ENCODE results near the gene TSPOAP1.

TSPOAP1 gene

DNA sequence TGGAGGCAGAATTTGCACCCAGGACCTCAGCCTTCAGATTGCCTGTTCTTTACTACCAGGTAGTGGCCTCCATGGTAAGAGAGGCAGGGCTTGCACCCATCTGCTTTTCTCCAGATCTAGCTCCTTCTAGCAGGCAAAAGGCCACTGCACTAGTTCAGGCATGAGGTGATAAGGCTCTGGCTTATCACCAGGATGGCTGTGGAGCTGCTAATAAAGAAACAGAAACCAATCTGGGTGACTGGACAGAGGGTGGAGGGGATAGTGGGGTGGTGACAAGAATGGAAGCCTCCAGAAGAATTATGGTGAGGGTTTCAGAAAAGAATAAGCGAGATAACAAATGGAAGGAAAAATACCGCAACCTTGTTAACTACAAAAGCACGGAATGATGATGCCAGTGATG is 38.9 kb upstream of the TSPOAP1 start:
- TF ChIP-seq, protein P1, sequence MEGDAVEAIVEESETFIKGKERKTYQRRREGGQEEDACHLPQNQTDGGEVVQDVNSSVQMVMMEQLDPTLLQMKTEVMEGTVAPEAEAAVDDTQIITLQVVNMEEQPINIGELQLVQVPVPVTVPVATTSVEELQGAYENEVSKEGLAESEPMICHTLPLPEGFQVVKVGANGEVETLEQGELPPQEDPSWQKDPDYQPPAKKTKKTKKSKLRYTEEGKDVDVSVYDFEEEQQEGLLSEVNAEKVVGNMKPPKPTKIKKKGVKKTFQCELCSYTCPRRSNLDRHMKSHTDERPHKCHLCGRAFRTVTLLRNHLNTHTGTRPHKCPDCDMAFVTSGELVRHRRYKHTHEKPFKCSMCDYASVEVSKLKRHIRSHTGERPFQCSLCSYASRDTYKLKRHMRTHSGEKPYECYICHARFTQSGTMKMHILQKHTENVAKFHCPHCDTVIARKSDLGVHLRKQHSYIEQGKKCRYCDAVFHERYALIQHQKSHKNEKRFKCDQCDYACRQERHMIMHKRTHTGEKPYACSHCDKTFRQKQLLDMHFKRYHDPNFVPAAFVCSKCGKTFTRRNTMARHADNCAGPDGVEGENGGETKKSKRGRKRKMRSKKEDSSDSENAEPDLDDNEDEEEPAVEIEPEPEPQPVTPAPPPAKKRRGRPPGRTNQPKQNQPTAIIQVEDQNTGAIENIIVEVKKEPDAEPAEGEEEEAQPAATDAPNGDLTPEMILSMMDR (conservative IDR thresholded peaks at IDR 0.05; ENCODE audit: low read depth, low read length): no peak
- H3K4me3 ChIP-seq (ENCODE audit: low read depth, low read length): no peak overlapping the region
- no peak for DNase-seq (ENCODE audit: low read depth)

DNA sequence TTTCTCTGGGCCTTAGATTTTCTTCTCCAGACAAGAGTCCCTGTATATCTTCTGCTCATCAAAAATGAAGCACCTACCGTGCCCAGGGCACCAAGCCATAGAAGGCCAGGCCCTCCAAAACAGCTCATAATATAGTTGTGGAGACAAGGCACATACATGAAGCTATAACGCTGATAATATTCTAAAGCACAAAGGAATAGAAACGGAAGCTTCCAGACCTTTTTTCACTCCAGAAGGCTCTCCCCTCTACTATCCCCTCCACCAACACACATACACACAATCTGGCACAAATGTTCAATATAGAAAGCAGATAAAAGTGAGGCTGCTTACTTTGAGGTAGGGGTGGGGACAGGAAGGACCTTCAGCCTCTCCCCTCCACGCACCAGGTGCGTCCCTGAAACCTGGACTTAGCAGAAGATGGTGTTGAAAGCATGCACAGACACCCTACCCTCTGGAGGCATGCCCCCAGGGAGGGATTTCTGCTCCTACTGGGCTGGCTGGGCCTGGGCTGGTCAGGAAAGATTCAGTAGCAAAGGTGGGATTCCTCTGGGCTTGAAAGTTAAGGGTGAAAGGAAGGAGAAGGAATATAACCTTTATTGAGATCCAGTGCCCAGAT is 37.5 kb upstream of the TSPOAP1 start:
- DNase-seq (ENCODE audit: low read depth): no peak
- TF ChIP-seq, protein P1 (conservative IDR thresholded peaks at IDR 0.05; ENCODE audit: low read depth, low read length): no peak
- H3K4me3 ChIP-seq (ENCODE audit: low read depth, low read length): no peak overlapping the region

DNA sequence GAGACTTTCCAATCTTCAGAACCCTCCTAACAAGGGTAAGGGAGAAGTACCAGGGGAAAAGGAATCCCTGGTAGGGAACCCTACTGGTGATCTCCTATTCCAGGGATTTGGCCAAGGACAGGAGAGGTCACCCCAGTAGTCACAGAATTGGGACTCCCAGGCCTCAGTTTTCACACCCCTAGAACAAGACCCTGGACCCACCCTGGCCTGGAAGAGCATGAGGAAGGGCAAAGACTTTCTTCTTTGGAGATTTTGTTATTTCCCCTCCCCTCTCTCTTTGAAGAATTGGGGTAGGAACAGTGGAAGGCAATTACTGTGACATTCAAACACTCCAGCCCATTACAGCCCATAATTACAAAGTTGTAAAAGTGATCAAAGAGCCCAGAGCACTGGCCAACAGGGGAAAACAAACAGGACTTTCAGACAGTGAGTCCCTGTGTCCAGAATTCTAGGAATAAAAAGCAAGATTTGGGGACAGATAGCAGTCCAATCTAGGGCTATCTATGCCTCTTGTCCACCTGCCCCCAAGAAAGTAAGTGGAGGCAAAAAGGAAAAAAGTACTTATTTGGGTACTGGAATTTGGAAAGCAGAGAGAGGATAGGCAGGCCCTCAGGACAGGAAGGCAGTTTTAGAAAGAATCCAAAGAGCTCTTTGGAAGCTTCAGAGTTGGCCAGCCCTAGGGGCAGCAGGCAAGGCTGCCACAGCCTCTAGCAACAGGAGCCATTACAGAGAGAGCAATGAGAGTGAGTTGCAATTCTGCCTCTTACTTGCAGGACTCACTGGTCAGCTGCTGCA is 36.8 kb upstream of the TSPOAP1 start:
- no peak overlapping the region for H3K4me3 ChIP-seq (ENCODE audit: low read depth, low read length)
- TF ChIP-seq, protein P1 (conservative IDR thresholded peaks at IDR 0.05; ENCODE audit: low read depth, low read length): no peak
- DNase-seq (ENCODE audit: low read depth): no peak

DNA sequence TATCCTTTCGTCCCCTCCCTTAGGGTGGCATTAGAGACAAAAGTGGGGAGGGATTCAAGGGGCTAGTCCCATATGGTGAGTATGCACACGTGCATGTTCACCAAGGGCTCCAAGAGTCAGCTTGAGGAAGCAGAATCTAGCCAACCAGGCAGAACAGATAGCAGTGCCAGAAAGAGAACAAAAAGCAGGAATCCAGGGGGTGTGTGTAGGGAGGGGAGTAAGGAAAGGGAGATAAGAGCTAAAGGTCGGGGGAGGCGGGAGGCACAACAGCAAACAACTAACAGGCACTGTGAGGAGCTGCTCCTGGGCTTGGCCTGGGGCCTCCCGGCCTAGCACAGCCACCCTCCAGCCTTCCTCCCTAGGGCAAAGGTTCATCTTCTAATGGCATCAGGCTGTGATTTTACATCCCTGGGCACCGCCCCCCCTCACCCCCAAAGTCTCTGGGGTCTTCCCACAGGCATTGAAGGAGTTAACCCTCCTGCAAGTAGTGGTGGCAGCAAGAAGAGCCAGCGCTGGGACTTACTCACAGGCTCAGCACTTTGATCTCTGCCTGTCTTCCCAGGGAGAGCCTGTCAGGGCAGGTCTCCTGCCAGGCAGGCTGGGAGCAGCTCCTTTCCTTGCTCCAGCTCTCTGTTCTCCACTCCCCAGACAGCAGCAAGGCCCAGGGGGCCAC is 35.8 kb upstream of the TSPOAP1 start:
- TF ChIP-seq, protein P1 (conservative IDR thresholded peaks at IDR 0.05; ENCODE audit: low read depth, low read length): no peak
- no peak overlapping the region for H3K4me3 ChIP-seq (ENCODE audit: low read depth, low read length)
- no peak for DNase-seq (ENCODE audit: low read depth)

DNA sequence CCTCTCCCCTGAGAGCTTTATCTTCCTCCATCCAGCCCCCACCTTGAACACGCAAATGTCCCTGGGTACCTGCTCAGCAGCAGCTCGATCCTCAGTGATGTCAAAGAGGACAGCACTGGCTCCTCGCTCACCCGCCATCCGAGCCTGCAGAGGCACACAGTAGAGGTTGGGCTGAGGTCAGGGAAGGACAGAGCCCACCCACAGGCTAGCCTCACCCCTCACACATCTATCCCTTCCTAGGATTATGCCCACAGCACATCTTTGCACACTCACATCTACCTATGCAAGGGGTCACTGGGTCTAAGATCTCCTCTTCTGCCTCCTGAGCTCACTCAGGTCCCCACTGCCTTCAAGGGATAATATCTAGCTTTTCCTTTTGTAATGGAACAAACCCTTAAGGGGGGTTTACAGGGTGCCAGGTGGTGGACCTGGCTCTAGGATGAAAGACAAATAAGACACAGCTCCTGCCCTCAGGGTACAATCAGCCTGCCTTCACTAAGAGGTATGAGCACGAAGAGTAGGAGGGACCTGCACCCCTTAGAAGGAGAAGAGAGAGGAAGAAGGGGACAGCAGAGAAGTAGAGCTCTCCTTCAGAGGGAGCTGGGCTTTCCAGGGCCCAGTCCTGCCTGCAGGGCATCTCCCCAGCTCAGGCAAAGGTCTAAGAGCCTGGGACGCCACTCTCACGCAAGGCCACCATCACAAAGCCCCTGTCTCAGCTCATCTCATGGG is 35.0 kb upstream of the TSPOAP1 start:
- DNase-seq (ENCODE audit: low read depth): no peak
- TF ChIP-seq, protein P1 (conservative IDR thresholded peaks at IDR 0.05; ENCODE audit: low read depth, low read length): no peak
- H3K4me3 ChIP-seq (ENCODE audit: low read depth, low read length): no peak overlapping the region

DNA sequence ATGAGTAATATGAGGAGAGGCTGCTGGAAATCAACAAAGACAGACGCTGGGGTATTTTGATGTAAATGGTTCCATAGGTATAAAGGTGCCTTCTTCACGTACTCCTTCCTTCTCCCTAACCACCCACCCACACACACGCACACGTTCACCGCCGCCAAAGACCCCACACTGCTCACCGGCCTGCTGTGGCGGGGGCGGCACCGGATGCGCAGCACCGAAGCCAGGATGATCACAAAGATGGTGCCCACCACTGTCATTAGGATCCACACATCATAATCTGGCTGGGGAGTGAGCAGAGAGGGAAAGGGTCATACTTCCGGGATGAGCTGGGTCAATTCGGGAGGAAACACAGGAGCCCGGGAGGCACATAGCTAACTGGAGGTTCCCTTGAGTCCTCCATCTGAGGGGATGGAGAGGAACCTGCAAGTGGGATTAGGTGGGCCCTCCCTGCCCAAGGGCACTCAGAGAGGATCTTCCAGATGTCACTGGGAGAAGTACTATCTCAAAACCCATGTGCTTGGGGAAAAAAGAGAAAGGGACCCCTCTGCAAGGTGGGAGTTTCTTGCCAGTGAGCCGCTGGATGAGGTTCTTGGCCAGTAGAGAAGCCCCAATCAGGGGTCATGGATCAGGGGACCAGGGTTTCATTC is 33.9 kb upstream of the TSPOAP1 start:
- TF ChIP-seq, protein P1 (conservative IDR thresholded peaks at IDR 0.05; ENCODE audit: low read depth, low read length): no peak
- H3K4me3 ChIP-seq (ENCODE audit: low read depth, low read length): no peak overlapping the region
- no peak for DNase-seq (ENCODE audit: low read depth)
